ENCODE data around the gene CD3G.
"Not testable (repeated sequence)": the region's sequence is repeated elsewhere in the genome, so short reads cannot be mapped to it uniquely, and the experiment has no call there.

The CD3G gene

GRCh38 chr11:118380571-118380970 lies 36.4 kb downstream of the CD3G start:
- DNase-seq (ENCODE audit: low read depth) = no peak

GRCh38 chr11:118382954-118383353 lies 38.8 kb downstream of the CD3G start:
- no peak for DNase-seq (ENCODE audit: low read depth)

GRCh38 chr11:118383657-118384056 lies 39.5 kb downstream of the CD3G start:
- DNase-seq (ENCODE audit: low read depth) = no peak

GRCh38 chr11:118396097-118396501 lies 52.0 kb downstream of the CD3G start:
- no peak for DNase-seq (ENCODE audit: low read depth)

- no peak for DNase-seq (ENCODE audit: low read depth)
These were observed 53.3 kb downstream of the CD3G start for GRCh38 chr11:118397448-118397847.

GRCh38 chr11:118398791-118399559 lies 54.8 kb downstream of the CD3G start:
- no peak for DNase-seq (ENCODE audit: low read depth)

GRCh38 chr11:118401151-118401879 lies 57.2 kb downstream of the CD3G start, which contains the start of gene ATP5MG:
Gene ATP5MG (plus strand): TSS chr11:118401606. CDS start chr11:118401666, 60 bp downstream.
- peak; percentile 80 for DNase-seq (ENCODE audit: low read depth)

- DNase-seq (ENCODE audit: low read depth) = peak; percentile 42
These were observed 57.9 kb downstream of the CD3G start for GRCh38 chr11:118401880-118402590.

- DNase-seq (ENCODE audit: low read depth) = not testable (repeated sequence)
These were observed 58.5 kb downstream of the CD3G start for GRCh38 chr11:118402594-118402993.
